HG03025 (cell line): Measurements from ENCODE around the gene PTMA.

Source experiments
- ATAC-seq: cut with Tn5 transposase; IDR thresholded peaks from one replicate; pipeline ENCODE4 v1.9.1; 2021; ENCODE audit warnings: mild to moderate bottlenecking, moderate library complexity; ENCODE audit not compliant: unreplicated experiment, low FRiP score

PTMA gene

GRCh38 chr2:231674587-231675338 is 33.6 kb upstream of the PTMA start:
- ATAC-seq: no peak

- ATAC-seq: no peak
Measured at GRCh38 chr2:231676243-231676642, 32.1 kb upstream of the PTMA start.

GRCh38 chr2:231677632-231678104 is 30.7 kb upstream of the PTMA start:
- no peak for ATAC-seq

GRCh38 chr2:231679908-231680284 is 28.4 kb upstream of the PTMA start:
- no peak for ATAC-seq

- ATAC-seq: no peak
Measured at GRCh38 chr2:231680285-231680991, 27.9 kb upstream of the PTMA start.

- peak; percentile 50 for ATAC-seq
Measured at GRCh38 chr2:231680992-231681852, 27.1 kb upstream of the PTMA start.

GRCh38 chr2:231682603-231683291 is 25.6 kb upstream of the PTMA start:
- no peak for ATAC-seq

GRCh38 chr2:231683292-231684235 is 24.8 kb upstream of the PTMA start:
- ATAC-seq: no peak

GRCh38 chr2:231684314-231685223 is 23.8 kb upstream of the PTMA start:
- no peak for ATAC-seq

GRCh38 chr2:231685349-231686191 is 22.8 kb upstream of the PTMA start:
- no peak for ATAC-seq

- no peak for ATAC-seq
Measured at GRCh38 chr2:231686192-231687100, 21.9 kb upstream of the PTMA start.

GRCh38 chr2:231687133-231687852 is 21.0 kb upstream of the PTMA start:
- ATAC-seq: no peak

GRCh38 chr2:231687961-231688360 is 20.4 kb upstream of the PTMA start:
- no peak for ATAC-seq

GRCh38 chr2:231688719-231689118 is 19.6 kb upstream of the PTMA start:
- ATAC-seq: no peak

GRCh38 chr2:231689124-231689893 is 19.0 kb upstream of the PTMA start:
- ATAC-seq: no peak
